HCT116 (cell line): ENCODE measurements around the gene CEP120.
"Not testable (repeated sequence)": the region's sequence is repeated elsewhere in the genome, so short reads cannot be mapped to it uniquely, and the experiment has no call there.

Source experiments
- CBX3 ChIP-seq: IDR thresholded peaks from 2 replicates; pipeline ENCODE4 v1.6.1; 2012; ENCODE audit warnings: low read depth
- EZH2 ChIP-seq: fragments of 200-600 bp; sonication (generic); IDR thresholded peaks from 2 replicates; pipeline ENCODE4 v1.6.1; 2017; ENCODE audit warnings: antibody characterized with exemption, mixed run types
- EZH2phosphoT487 ChIP-seq: fragments of 200-600 bp; IDR thresholded peaks from 2 replicates; pipeline ENCODE4 v1.6.1; 2018; ENCODE audit warnings: antibody characterized with exemption, borderline replicate concordance
- POLR2A ChIP-seq: IDR thresholded peaks from 2 replicates; pipeline ENCODE4 v1.7.0; 2011; ENCODE audit warnings: borderline replicate concordance; ENCODE audit not compliant: insufficient read depth, insufficient read length; ENCODE audit errors: extremely low read depth
- POLR2AphosphoS5 ChIP-seq: IDR thresholded peaks from 2 replicates; pipeline ENCODE4 v1.6.1; 2011; ENCODE audit warnings: mild to moderate bottlenecking, low read depth, low read length, moderate library complexity
- SIN3A ChIP-seq: IDR thresholded peaks from 2 replicates; pipeline ENCODE4 v1.6.1; 2012; ENCODE audit warnings: low read depth
- YY1 ChIP-seq: IDR thresholded peaks from 2 replicates; pipeline ENCODE4 v1.6.1; 2011; ENCODE audit warnings: low read length, low read depth, moderate library complexity, mild to moderate bottlenecking; ENCODE audit not compliant: insufficient replicate concordance; ENCODE audit errors: extremely low read depth
- TF ChIP-seq, protein P1 (sequence below), 3 experiments: fragments of 200-600 bp in 1 of 3; sonication (generic) in 1 of 3; IDR thresholded peaks in 2 of 3; conservative IDR thresholded peaks in 1 of 3; 2 replicates each; pipeline ENCODE4 v1.5.1; 2012 to 2017; ENCODE audit warnings: low read depth in 2 of 3, low read length in 2 of 3, antibody characterized with exemption in 1 of 3, borderline replicate concordance in 1 of 3, control low read depth in 1 of 3, mild to moderate bottlenecking in 1 of 3, mixed read lengths in 1 of 3, mixed run types in 1 of 3, moderate library complexity in 1 of 3; ENCODE audit not compliant: insufficient read depth in 1 of 3
- TF ChIP-seq, protein P2 (sequence below): IDR thresholded peaks from 2 replicates; pipeline ENCODE4 v1.6.1; 2012

DNA sequence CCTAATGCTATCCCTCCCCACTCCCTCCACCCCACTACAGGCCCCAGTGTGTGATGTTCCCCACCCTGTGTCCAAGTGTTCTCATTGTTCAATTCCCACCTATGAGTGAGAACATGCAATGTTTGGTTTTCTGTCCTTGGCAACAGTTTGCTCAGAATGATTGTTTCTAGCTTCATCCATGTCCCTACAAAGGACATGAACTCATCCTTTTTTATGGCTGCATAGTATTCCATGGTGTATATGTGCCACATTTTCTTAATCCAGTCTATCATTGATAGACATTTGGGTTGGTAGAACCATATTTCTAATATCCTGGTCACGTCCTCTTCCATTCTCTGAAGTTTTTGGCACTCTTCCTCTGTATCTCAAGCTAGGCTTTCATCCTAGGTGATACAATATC lies 43.6 kb upstream of the CEP120 start:
- TF ChIP-seq EZH2phosphoT487, POLR2A, EZH2, SIN3A, POLR2AphosphoS5, YY1, CBX3: not testable (repeated sequence)
- TF ChIP-seq, protein P1, sequence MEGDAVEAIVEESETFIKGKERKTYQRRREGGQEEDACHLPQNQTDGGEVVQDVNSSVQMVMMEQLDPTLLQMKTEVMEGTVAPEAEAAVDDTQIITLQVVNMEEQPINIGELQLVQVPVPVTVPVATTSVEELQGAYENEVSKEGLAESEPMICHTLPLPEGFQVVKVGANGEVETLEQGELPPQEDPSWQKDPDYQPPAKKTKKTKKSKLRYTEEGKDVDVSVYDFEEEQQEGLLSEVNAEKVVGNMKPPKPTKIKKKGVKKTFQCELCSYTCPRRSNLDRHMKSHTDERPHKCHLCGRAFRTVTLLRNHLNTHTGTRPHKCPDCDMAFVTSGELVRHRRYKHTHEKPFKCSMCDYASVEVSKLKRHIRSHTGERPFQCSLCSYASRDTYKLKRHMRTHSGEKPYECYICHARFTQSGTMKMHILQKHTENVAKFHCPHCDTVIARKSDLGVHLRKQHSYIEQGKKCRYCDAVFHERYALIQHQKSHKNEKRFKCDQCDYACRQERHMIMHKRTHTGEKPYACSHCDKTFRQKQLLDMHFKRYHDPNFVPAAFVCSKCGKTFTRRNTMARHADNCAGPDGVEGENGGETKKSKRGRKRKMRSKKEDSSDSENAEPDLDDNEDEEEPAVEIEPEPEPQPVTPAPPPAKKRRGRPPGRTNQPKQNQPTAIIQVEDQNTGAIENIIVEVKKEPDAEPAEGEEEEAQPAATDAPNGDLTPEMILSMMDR (IDR thresholded peaks at IDR 0.05 in 2 of 3, conservative IDR thresholded peaks at IDR 0.05 in 1 of 3; ENCODE audit: borderline replicate concordance in 1 of 3, insufficient read depth in 1 of 3, low read depth in 2 of 3, low read length in 2 of 3): not testable (repeated sequence)
- TF ChIP-seq, protein P2, sequence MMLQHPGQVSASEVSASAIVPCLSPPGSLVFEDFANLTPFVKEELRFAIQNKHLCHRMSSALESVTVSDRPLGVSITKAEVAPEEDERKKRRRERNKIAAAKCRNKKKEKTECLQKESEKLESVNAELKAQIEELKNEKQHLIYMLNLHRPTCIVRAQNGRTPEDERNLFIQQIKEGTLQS: not testable (repeated sequence)
